ENCODE results near the gene RWDD4. TPM values are rescaled to one million over a fixed set of nuclear protein-coding genes. Genes with fewer than 3 reads are reported as not detected.

The RWDD4 gene
- total RNA-seq, 4 donors from 2014 or later = 11.8 to 31.2 (median 19.3) TPM

DNA sequence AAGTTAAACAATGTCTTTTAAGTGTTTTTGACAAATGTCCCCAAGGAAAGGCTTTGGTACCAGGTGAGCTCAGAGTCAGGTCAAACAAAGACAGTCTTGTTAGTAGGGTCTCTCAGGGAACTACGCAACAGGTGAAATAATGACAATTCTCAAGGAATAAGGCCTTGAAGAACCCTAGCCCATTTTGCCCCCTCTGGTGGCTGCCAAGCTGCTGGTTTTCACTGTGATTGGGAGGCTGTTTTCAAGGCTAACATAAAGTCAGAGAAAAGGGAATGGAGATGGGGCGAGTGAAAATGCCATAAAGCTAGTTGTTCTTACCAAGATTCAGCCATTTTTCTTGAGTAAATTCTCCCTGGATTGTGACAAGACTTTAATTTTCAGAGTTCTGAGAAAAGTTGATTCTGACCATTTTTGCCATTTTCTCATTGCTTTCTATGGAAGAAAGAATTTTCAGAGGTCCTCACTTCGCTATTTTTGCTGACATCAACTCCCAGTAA is 58.7 kb downstream of the RWDD4 start:
- Histone ChIP-seq H3K27me3 (no peaks in the 10 kb centered on the region), H3K4me3 (no peak overlapping the region), H3K9me3 (no peaks in the 10 kb centered on the region), H3K36me3 (no peaks in the 10 kb centered on the region), H3K27ac (no peak overlapping the region), H3K4me1 (no peaks in the 10 kb centered on the region)
- intact Hi-C loops (cut with DNase I; ENCODE audit: low total_unique reads) = no loop called here
- DNase-seq = no peak
- TF ChIP-seq POLR2A (IDR thresholded peaks at IDR 0.05) = no peak
- TF ChIP-seq, protein P1, sequence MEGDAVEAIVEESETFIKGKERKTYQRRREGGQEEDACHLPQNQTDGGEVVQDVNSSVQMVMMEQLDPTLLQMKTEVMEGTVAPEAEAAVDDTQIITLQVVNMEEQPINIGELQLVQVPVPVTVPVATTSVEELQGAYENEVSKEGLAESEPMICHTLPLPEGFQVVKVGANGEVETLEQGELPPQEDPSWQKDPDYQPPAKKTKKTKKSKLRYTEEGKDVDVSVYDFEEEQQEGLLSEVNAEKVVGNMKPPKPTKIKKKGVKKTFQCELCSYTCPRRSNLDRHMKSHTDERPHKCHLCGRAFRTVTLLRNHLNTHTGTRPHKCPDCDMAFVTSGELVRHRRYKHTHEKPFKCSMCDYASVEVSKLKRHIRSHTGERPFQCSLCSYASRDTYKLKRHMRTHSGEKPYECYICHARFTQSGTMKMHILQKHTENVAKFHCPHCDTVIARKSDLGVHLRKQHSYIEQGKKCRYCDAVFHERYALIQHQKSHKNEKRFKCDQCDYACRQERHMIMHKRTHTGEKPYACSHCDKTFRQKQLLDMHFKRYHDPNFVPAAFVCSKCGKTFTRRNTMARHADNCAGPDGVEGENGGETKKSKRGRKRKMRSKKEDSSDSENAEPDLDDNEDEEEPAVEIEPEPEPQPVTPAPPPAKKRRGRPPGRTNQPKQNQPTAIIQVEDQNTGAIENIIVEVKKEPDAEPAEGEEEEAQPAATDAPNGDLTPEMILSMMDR (IDR thresholded peaks at IDR 0.05) = no peak

DNA sequence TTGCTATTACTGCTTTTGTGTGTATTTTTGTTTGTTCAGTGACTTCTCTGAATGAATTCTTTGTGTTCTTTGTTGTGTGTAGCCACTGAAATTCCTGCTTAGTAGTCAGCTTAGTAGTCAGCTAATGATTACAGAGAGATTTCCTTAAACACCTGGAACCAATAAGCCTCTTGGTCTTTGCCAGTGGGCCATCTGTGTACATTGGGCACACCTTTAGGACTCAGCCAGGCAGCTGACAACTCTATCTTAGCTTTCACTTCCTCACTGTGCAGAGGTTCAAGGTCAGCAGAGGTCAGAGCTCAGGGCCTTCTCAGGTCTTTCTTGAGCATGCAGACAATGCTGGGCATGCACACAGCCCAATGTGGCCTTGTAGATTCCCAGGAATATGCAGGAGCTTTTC is 59.3 kb downstream of the RWDD4 start:
- H3K4me3 ChIP-seq = no peak overlapping the region
- H3K4me1 ChIP-seq = no peaks in the 10 kb centered on the region
- no peaks in the 10 kb centered on the region for H3K27me3 ChIP-seq
- H3K9me3 ChIP-seq = no peaks in the 10 kb centered on the region
- H3K36me3 ChIP-seq = no peaks in the 10 kb centered on the region
- intact Hi-C loops (cut with DNase I; ENCODE audit: low total_unique reads) = no loop called here
- no peak overlapping the region for H3K27ac ChIP-seq
- DNase-seq = no peak
- TF ChIP-seq, protein P1 (IDR thresholded peaks at IDR 0.05) = no peak
- no peak for TF ChIP-seq POLR2A (IDR thresholded peaks at IDR 0.05)

DNA sequence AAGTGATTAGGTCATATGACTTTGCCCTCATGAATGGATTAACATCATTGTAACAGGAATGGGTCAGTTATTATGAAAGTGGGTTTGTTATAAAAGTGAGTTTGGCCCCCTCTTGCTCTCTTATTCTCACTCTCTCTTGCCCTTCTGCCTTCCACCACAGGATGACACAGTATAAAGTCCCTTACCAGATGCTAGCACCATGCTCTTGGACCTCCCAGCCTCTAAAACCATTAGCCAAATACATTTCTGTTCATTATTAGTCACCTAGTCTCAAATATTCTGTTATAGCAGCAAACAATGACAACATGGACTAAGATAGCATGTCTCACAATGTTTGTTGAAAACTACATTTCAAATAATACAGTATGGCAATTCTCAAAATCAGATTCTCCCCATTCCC is 59.7 kb downstream of the RWDD4 start:
- Histone ChIP-seq H3K27ac (no peak overlapping the region), H3K36me3 (no peaks in the 10 kb centered on the region), H3K4me1 (no peaks in the 10 kb centered on the region), H3K27me3 (no peaks in the 10 kb centered on the region), H3K4me3 (no peak overlapping the region), H3K9me3 (no peaks in the 10 kb centered on the region)
- DNase-seq = no peak
- intact Hi-C loops (cut with DNase I; ENCODE audit: low total_unique reads) = no loop called here
- TF ChIP-seq POLR2A (IDR thresholded peaks at IDR 0.05) = no peak
- TF ChIP-seq, protein P1 (IDR thresholded peaks at IDR 0.05) = no peak

DNA sequence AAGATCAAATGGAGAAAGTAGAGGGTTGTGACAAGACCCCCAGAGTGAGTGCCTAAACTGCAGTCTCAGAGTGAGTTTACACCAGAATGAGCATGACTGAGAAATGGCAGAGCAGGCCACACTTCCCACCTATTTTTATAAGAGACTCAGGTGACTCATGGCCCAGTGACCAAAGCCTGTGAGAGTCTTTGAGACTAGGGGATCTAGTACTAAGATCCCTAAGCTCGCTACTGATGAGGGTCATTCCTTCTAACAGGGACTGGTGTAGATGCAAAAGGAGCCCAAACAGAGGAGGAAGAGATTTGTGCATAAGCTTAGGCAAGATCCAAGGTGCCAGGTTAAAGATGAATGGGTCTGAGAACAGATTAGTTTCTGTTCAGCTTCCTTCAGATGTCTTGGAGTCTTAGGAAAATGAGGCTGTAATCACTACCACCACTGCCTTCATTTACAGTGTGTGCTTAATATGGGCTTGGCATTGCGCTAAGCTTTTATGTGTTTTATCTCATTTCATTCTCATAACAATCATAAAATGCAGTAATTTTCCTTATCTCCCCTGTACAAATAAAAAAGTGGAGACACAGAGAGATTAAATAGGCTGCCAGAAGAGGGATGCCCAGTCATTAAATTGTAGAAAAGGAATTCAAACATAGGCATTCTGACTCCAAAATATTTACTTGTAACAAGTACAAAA is 62.8 kb downstream of the RWDD4 start:
- intact Hi-C loops (cut with DNase I; ENCODE audit: low total_unique reads) = no loop called here
- no peaks in the 10 kb centered on the region for H3K27me3 ChIP-seq
- no peaks in the 10 kb centered on the region for H3K36me3 ChIP-seq
- no peak overlapping the region for H3K4me3 ChIP-seq
- no peak for TF ChIP-seq POLR2A (IDR thresholded peaks at IDR 0.05)
- TF ChIP-seq, protein P1 (IDR thresholded peaks at IDR 0.05) = no peak
- H3K4me1 ChIP-seq = no peaks in the 10 kb centered on the region
- DNase-seq = no peak
- no peak overlapping the region for H3K27ac ChIP-seq
- H3K9me3 ChIP-seq = no peaks in the 10 kb centered on the region

DNA sequence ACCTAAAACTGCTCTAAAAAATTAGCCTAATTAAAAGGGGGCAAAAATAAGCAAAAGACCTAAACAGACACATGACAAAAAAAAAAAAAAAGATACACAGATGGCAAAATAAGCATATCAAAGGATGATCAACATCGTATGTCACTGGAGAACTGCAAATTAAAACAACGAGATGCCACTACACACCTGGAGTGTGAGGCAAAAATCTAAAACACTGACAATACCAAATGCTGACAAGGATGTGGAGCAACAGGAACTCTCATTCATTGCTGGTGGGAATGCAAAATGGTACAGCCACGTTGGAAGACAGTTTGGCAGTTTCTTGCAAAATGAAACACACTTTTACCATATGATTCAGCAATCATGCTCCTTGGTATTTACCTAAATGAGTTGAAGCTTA is 64.2 kb downstream of the RWDD4 start:
- intact Hi-C loops (cut with DNase I; ENCODE audit: low total_unique reads) = no loop called here
- Histone ChIP-seq H3K4me3 (no peak overlapping the region), H3K36me3 (no peaks in the 10 kb centered on the region), H3K27ac (no peak overlapping the region), H3K4me1 (no peaks in the 10 kb centered on the region), H3K9me3 (no peaks in the 10 kb centered on the region), H3K27me3 (no peaks in the 10 kb centered on the region)
- TF ChIP-seq POLR2A (IDR thresholded peaks at IDR 0.05) = no peak
- TF ChIP-seq, protein P1 (IDR thresholded peaks at IDR 0.05) = no peak
- DNase-seq = no peak

Data from uterus (tissue), 4 donors.